CD4-positive, alpha-beta T cell (primary cell): ENCODE data around the gene TCIRG1. TPM values are rescaled to one million over a fixed set of nuclear protein-coding genes. Genes with fewer than 3 reads are reported as not detected.

Experiments
- ATAC-seq: fragments of 200-7000 bp; cut with Tn5 transposase; one replicate; pipeline ENCODE4 v1.10.0; 2022; ENCODE audit warnings: mild to moderate bottlenecking; ENCODE audit not compliant: poor library complexity
- CTCF ChIA-PET: fragments of 350-600 bp; sonication (Branson Sonifier 250); formaldehyde crosslinking; loops from one replicate; lab custom pipeline; 2021; ENCODE audit warnings: antibody characterized with exemption, inconsistent platforms; lab: Charles Lee
- POLR2A ChIA-PET: fragments of 350-600 bp; sonication (Branson Sonifier 250); formaldehyde crosslinking; loops from one replicate; lab custom pipeline; 2021; ENCODE audit warnings: antibody characterized with exemption, inconsistent platforms; lab: Charles Lee
- DNase-seq, 14 experiments: peaks; one replicate each; pipeline ENCODE4 v3.0.0-alpha.2; 2013 to 2020; ENCODE audit warnings: mixed read lengths in 2 of 14
- H3K27ac ChIP-seq, 2 donors: one replicate each; pipeline versions ENCODE4 v1.5.1 to v1.7.0; 2013; ENCODE audit warnings: low read length in 2 of 2, low read depth in 1 of 2, mild to moderate bottlenecking in 1 of 2
- H3K27me3 ChIP-seq, 2 experiments: 1 replicate in 1 of 2; 2 replicates in 1 of 2; pipeline versions ENCODE4 v1.6.1 to v1.7.0; 2013; ENCODE audit warnings: low read length in 2 of 2, control low read depth in 1 of 2, mild to moderate bottlenecking in 1 of 2, moderate library complexity in 1 of 2; ENCODE audit not compliant: insufficient read depth in 2 of 2, control insufficient read depth in 1 of 2
- H3K36me3 ChIP-seq: one replicate; pipeline ENCODE4 v1.6.1; 2013; ENCODE audit warnings: low read length, control low read depth; ENCODE audit not compliant: insufficient read depth
- H3K4me1 ChIP-seq: one replicate; pipeline ENCODE4 v1.6.1; 2013; ENCODE audit warnings: low read length, control low read depth; ENCODE audit not compliant: insufficient read depth
- H3K4me3 ChIP-seq: one replicate; pipeline ENCODE4 v1.5.1; 2013; ENCODE audit warnings: mild to moderate bottlenecking, low read length, moderate library complexity
- H3K9me3 ChIP-seq, 2 experiments: 1 replicate in 1 of 2; 2 replicates in 1 of 2; pipeline versions ENCODE4 v1.6.1 to v1.7.0; 2013; ENCODE audit warnings: low read length in 2 of 2, mild to moderate bottlenecking in 2 of 2, control low read depth in 1 of 2, moderate library complexity in 1 of 2; ENCODE audit not compliant: control insufficient read depth in 1 of 2, insufficient read depth in 1 of 2
- H3K27ac Mint-ChIP-seq: one replicate; pipeline ENCODE4 v1.8.0; 2020; ENCODE audit warnings: mixed read lengths
- H3K27me3 Mint-ChIP-seq: one replicate; pipeline ENCODE4 v1.8.0; 2021; ENCODE audit warnings: mixed read lengths
- H3K36me3 Mint-ChIP-seq: one replicate; pipeline ENCODE4 v1.8.0; 2021; ENCODE audit warnings: low read depth, mixed read lengths
- H3K4me1 Mint-ChIP-seq: one replicate; pipeline ENCODE4 v1.8.0; 2021; ENCODE audit warnings: low read depth, mixed read lengths
- H3K4me3 Mint-ChIP-seq: one replicate; pipeline ENCODE4 v1.8.0; 2020; ENCODE audit warnings: mild to moderate bottlenecking, mixed read lengths
- H3K9me3 Mint-ChIP-seq: one replicate; pipeline ENCODE4 v1.8.0; 2020; ENCODE audit warnings: mixed read lengths
- intact Hi-C, 2 experiments: fragments of 100-400 bp; cut with DNase I in 1 of 2; cut with micrococcal nuclease in 1 of 2; formaldehyde crosslinking; loops; one replicate each; pipeline versions ENCODE4 v1.15.1 to v1.9.0; 2023 to 2025; cut with DNase I, micrococcal nuclease
- total RNA-seq, 174 experiments: library from RNA in 2 of 174; stranded (reverse) in 2 of 174; gene quantifications; one replicate each; pipeline ENCODE4 v1.2.3 and lab custom pipeline; 2021 to 2026
- TF ChIP-seq, protein P1 (sequence below): fragments of 200-600 bp; IDR thresholded peaks from one replicate; pipeline ENCODE4 v1.8.0; 2022; ENCODE audit warnings: antibody characterized with exemption, mild to moderate bottlenecking

TCIRG1 gene
- total RNA-seq, 2 experiments from 2014 or later, result 202 to 207 TPM

DNA sequence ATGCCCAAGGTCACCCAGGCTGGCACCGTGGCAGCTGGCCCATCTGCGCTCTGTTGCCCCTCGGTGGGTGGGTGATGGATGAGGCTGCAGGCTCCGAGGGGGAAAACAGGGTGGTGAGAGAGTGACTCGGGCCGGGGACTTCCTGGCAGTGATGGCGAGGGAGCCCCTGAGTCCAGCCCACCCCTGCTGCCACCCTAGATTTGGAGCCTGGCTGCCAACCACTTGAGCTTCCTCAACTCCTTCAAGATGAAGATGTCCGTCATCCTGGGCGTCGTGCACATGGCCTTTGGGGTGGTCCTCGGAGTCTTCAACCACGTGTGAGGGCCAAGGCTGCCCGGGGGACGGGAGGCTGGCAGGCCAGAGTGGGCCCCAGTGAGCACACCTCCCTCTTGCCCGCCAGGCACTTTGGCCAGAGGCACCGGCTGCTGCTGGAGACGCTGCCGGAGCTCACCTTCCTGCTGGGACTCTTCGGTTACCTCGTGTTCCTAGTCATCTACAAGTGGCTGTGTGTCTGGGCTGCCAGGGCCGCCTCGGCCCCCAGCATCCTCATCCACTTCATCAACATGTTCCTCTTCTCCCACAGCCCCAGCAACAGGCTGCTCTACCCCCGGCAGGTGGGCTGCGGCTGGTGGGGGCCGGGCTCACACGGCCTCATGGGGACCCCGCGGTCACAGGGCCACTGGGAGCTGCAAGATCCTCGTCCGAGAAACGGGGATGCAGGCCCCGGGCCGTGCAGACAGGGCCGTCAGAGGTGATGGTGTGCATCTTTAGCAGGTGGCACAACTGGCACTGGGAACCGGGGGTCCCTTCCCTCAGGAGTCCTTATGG lies 10.1 kb downstream of the TCIRG1 start:
- no peaks in the 10 kb centered on the region for H3K27me3 ChIP-seq
- ChIA-PET POLR2A (no interaction called here), CTCF (no interaction called here)
- intact Hi-C loops, result no loop called here
- H3K4me3 ChIP-seq, result no peak overlapping the region
- no peak for DNase-seq
- H3K9me3 Mint-ChIP-seq, result no peaks in the 10 kb centered on the region
- H3K27ac ChIP-seq, result no peak overlapping the region
- H3K4me3 Mint-ChIP-seq, result no peak overlapping the region
- H3K9me3 ChIP-seq, result no peaks in the 10 kb centered on the region
- peaks cover 29% of the 10 kb centered on the region for H3K36me3 Mint-ChIP-seq
- no peaks in the 10 kb centered on the region for H3K4me1 ChIP-seq
- no peaks in the 10 kb centered on the region for H3K4me1 Mint-ChIP-seq
- H3K27ac Mint-ChIP-seq, result no peak overlapping the region
- no peak for ATAC-seq
- no peaks in the 10 kb centered on the region for H3K27me3 Mint-ChIP-seq
- TF ChIP-seq, protein P1, sequence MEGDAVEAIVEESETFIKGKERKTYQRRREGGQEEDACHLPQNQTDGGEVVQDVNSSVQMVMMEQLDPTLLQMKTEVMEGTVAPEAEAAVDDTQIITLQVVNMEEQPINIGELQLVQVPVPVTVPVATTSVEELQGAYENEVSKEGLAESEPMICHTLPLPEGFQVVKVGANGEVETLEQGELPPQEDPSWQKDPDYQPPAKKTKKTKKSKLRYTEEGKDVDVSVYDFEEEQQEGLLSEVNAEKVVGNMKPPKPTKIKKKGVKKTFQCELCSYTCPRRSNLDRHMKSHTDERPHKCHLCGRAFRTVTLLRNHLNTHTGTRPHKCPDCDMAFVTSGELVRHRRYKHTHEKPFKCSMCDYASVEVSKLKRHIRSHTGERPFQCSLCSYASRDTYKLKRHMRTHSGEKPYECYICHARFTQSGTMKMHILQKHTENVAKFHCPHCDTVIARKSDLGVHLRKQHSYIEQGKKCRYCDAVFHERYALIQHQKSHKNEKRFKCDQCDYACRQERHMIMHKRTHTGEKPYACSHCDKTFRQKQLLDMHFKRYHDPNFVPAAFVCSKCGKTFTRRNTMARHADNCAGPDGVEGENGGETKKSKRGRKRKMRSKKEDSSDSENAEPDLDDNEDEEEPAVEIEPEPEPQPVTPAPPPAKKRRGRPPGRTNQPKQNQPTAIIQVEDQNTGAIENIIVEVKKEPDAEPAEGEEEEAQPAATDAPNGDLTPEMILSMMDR, result no peak
- H3K36me3 ChIP-seq, result peaks cover 76% of the 10 kb centered on the region

DNA sequence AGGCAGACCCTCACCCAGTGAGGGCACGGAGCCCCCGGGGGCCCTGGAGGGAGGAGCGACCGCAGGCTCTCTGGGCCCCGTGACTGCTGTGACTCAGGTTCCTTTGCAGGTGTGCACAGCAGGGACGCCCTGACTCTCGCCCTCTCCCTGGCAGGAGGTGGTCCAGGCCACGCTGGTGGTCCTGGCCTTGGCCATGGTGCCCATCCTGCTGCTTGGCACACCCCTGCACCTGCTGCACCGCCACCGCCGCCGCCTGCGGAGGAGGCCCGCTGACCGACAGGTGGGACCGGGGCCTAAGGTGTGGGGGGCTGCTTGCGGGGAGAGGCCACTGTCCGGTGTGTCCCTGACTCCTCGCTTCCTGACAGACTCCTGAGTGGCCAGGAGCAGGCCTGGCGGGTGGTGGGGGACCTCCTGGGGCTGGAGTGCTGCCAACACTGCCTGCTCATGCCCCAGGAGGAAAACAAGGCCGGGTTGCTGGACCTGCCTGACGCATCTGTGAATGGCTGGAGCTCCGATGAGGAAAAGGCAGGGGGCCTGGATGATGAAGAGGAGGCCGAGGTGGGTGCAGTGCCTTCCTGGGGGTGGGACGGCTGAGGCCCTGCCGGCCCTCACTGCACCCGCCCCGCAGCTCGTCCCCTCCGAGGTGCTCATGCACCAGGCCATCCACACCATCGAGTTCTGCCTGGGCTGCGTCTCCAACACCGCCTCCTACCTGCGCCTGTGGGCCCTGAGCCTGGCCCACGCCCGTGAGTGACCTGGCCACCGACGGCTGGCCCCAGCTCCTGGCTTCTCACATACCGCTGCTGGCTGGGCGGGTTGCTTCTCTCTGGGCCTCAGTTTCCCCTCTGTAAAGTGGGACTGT lies 10.9 kb downstream of the TCIRG1 start:
- CTCF ChIA-PET, result no interaction called here
- DNase-seq (no peak), ATAC-seq (no peak)
- TF ChIP-seq, protein P1, result no peak
- no peaks in the 10 kb centered on the region for H3K4me1 Mint-ChIP-seq
- H3K36me3 Mint-ChIP-seq, result peaks cover 29% of the 10 kb centered on the region
- Histone ChIP-seq H3K4me3 (no peak overlapping the region), H3K27me3 (no peaks in the 10 kb centered on the region), H3K36me3 (peaks cover 68% of the 10 kb centered on the region), H3K27ac (no peak overlapping the region), H3K9me3 (no peaks in the 10 kb centered on the region), H3K4me1 (no peaks in the 10 kb centered on the region)
- H3K27me3 Mint-ChIP-seq, result no peaks in the 10 kb centered on the region
- no peak overlapping the region for H3K4me3 Mint-ChIP-seq
- POLR2A ChIA-PET, result interaction anchor here (1.4 kb wide), 1 partner anchor 10 kb away, joined by 3 read pairs; no protein-coding TSS in a partner anchor
- intact Hi-C loops, result no loop called here
- H3K9me3 Mint-ChIP-seq, result no peaks in the 10 kb centered on the region
- no peak overlapping the region for H3K27ac Mint-ChIP-seq

DNA sequence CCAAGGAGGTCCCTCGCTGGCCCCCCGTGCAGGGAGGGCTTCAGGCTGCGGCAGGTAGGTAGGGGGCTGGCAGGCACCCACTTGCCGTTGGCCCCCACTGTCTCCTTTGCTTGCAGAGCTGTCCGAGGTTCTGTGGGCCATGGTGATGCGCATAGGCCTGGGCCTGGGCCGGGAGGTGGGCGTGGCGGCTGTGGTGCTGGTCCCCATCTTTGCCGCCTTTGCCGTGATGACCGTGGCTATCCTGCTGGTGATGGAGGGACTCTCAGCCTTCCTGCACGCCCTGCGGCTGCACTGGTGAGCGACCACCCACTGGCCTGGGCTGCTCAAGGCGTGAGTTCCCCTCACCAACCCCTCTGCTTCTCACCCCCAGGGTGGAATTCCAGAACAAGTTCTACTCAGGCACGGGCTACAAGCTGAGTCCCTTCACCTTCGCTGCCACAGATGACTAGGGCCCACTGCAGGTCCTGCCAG lies 11.6 kb downstream of the TCIRG1 start:
- ATAC-seq (no peak), DNase-seq (peak in 1 of 14 experiments; percentile 27)
- H3K9me3 Mint-ChIP-seq, result no peaks in the 10 kb centered on the region
- H3K36me3 Mint-ChIP-seq, result peaks cover 29% of the 10 kb centered on the region
- ChIA-PET POLR2A (interaction anchor here (1.4 kb wide), 1 partner anchor 11 kb away, joined by 3 read pairs; no protein-coding TSS in a partner anchor), CTCF (no interaction called here)
- Histone ChIP-seq H3K4me1 (no peaks in the 10 kb centered on the region), H3K4me3 (no peak overlapping the region), H3K27me3 (no peaks in the 10 kb centered on the region), H3K36me3 (peaks cover 63% of the 10 kb centered on the region), H3K9me3 (no peaks in the 10 kb centered on the region), H3K27ac (no peak overlapping the region)
- no peaks in the 10 kb centered on the region for H3K27me3 Mint-ChIP-seq
- no peaks in the 10 kb centered on the region for H3K4me1 Mint-ChIP-seq
- H3K27ac Mint-ChIP-seq, result no peak overlapping the region
- H3K4me3 Mint-ChIP-seq, result no peak overlapping the region
- intact Hi-C loops, result no loop called here
- TF ChIP-seq, protein P1, result no peak
